ENCODE results near the gene NHERF1. TPM values are rescaled to one million over a fixed set of nuclear protein-coding genes. Genes with fewer than 3 reads are reported as not detected.

Gene NHERF1
- total and polyA plus RNA-seq, 2 donors (not counting 1 experiment from before 2014, with no cell fraction given), result 56.2 to 81.8 TPM

- peak overlapping the region; percentile 60 for H3K27ac Mint-ChIP-seq
- ChIA-PET POLR2A (interaction anchor here (0.7 to 2.6 kb wide), 7 partner anchors 9 to 123 kb away, joined by 3 to 27 read pairs (median 8); partner anchors contain the start of genes FDXR, NAT9 and RAB37), CTCF (interaction anchor here (1.1 to 7.7 kb wide), 14 partner anchors 9 to 115 kb away, joined by 3 to 57 read pairs (median 6); partner anchors contain the start of gene RAB37)
- H3K9me3 Mint-ChIP-seq (ENCODE audit: insufficient read depth), result no peaks in the 10 kb centered on the region
- Histone ChIP-seq H3K9me3 (ENCODE audit: control extremely low read depth in 1 of 3, control insufficient read depth in 2 of 3, insufficient read depth in 1 of 3, low read length in 2 of 3) (no peaks in the 10 kb centered on the region), H3K9ac (ENCODE audit: low read length) (peak overlapping the region; percentile 98), H3K36me3 (replicated peaks in 1 of 2; ENCODE audit: control extremely low read depth in 1 of 2, control insufficient read depth in 1 of 2, extremely low read depth in 1 of 2, insufficient read depth in 2 of 2, low read length in 1 of 2) (peaks cover 0 to 4% of the 10 kb centered on the region in 2 experiments), H3K27me3 (replicated peaks in 1 of 4; ENCODE audit: control extremely low read depth in 1 of 4, control insufficient read depth in 3 of 4, insufficient read depth in 4 of 4, low read length in 3 of 4) (no peaks in the 10 kb centered on the region), H3K79me2 (ENCODE audit: control insufficient read depth, insufficient read depth, low read length) (peaks cover 72% of the 10 kb centered on the region), H4K20me1 (ENCODE audit: control insufficient read depth, insufficient read depth, low read length, poor library complexity, severe bottlenecking) (peaks cover 59% of the 10 kb centered on the region), H3K27ac (ENCODE audit: low read length in 2 of 2) (no peak overlapping the region), H3K4me3 (ENCODE audit: control extremely low read depth in 1 of 5, extremely low read depth in 1 of 5, insufficient read depth in 1 of 5, low read depth in 2 of 5, low read length in 4 of 5) (peak overlapping the region; percentile 49 to 99 (median 90)), H2AFZ (ENCODE audit: insufficient read depth, low read depth, low read length, poor library complexity, severe bottlenecking) (peak overlapping the region; percentile 78), H3K4me1 (ENCODE audit: control insufficient read depth in 2 of 2, insufficient read depth in 2 of 2, low read length in 2 of 2) (peaks cover 41 to 55% of the 10 kb centered on the region in 2 donors), H3K4me2 (replicated peaks; ENCODE audit: low read depth, low read length, poor library complexity, severe bottlenecking) (peak overlapping the region; percentile 99)
- ATAC-seq (ENCODE audit: low read depth) (no peak), DNase-seq (no peak)
- WGBS (ENCODE audit: insufficient coverage), result 32% methylated on average over 6 of the region's 6 CpGs
- TF ChIP-seq, protein P1, sequence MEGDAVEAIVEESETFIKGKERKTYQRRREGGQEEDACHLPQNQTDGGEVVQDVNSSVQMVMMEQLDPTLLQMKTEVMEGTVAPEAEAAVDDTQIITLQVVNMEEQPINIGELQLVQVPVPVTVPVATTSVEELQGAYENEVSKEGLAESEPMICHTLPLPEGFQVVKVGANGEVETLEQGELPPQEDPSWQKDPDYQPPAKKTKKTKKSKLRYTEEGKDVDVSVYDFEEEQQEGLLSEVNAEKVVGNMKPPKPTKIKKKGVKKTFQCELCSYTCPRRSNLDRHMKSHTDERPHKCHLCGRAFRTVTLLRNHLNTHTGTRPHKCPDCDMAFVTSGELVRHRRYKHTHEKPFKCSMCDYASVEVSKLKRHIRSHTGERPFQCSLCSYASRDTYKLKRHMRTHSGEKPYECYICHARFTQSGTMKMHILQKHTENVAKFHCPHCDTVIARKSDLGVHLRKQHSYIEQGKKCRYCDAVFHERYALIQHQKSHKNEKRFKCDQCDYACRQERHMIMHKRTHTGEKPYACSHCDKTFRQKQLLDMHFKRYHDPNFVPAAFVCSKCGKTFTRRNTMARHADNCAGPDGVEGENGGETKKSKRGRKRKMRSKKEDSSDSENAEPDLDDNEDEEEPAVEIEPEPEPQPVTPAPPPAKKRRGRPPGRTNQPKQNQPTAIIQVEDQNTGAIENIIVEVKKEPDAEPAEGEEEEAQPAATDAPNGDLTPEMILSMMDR (IDR thresholded peaks at IDR 0.05), result no peak
- TF ChIP-seq EZH2 (IDR thresholded peaks at IDR 0.05; ENCODE audit: borderline replicate concordance, insufficient read depth, low read depth, low read length, poor library complexity, severe bottlenecking), result no peak
- peaks cover 59% of the 10 kb centered on the region for H3K4me1 Mint-ChIP-seq
- intact Hi-C loops (cut with micrococcal nuclease), result no loop called here
- no peaks in the 10 kb centered on the region for H3K27me3 Mint-ChIP-seq
- peak overlapping the region; percentile 91 for H3K4me3 Mint-ChIP-seq
Measured at GRCh38 chr17:74750039-74750326, 1.6 kb downstream of the NHERF1 start.

GRCh38 chr17:74750327-74751069, 2.1 kb downstream of the NHERF1 start:
- Histone ChIP-seq H3K4me3 (ENCODE audit: control extremely low read depth in 1 of 5, extremely low read depth in 1 of 5, insufficient read depth in 1 of 5, low read depth in 2 of 5, low read length in 4 of 5) (peak overlapping the region; percentile 49 to 99 (median 90)), H3K4me2 (replicated peaks; ENCODE audit: low read depth, low read length, poor library complexity, severe bottlenecking) (peak overlapping the region; percentile 99), H3K9me3 (ENCODE audit: control extremely low read depth in 1 of 3, control insufficient read depth in 2 of 3, insufficient read depth in 1 of 3, low read length in 2 of 3) (no peaks in the 10 kb centered on the region), H3K27me3 (replicated peaks in 1 of 4; ENCODE audit: control extremely low read depth in 1 of 4, control insufficient read depth in 3 of 4, insufficient read depth in 4 of 4, low read length in 3 of 4) (no peaks in the 10 kb centered on the region), H3K4me1 (ENCODE audit: control insufficient read depth in 2 of 2, insufficient read depth in 2 of 2, low read length in 2 of 2) (peaks cover 40 to 56% of the 10 kb centered on the region in 2 donors), H4K20me1 (ENCODE audit: control insufficient read depth, insufficient read depth, low read length, poor library complexity, severe bottlenecking) (peaks cover 64% of the 10 kb centered on the region), H3K9ac (ENCODE audit: low read length) (peak overlapping the region; percentile 98), H2AFZ (ENCODE audit: insufficient read depth, low read depth, low read length, poor library complexity, severe bottlenecking) (no peak overlapping the region), H3K36me3 (replicated peaks in 1 of 2; ENCODE audit: control extremely low read depth in 1 of 2, control insufficient read depth in 1 of 2, extremely low read depth in 1 of 2, insufficient read depth in 2 of 2, low read length in 1 of 2) (peaks cover 0 to 7% of the 10 kb centered on the region in 2 experiments), H3K27ac (ENCODE audit: low read length in 2 of 2) (no peak overlapping the region), H3K79me2 (ENCODE audit: control insufficient read depth, insufficient read depth, low read length) (peaks cover 77% of the 10 kb centered on the region)
- 44% methylated on average over 7 of the region's 13 CpGs for WGBS (ENCODE audit: insufficient coverage)
- TF ChIP-seq, protein P1 (IDR thresholded peaks at IDR 0.05), result no peak
- no peak for TF ChIP-seq EZH2 (IDR thresholded peaks at IDR 0.05; ENCODE audit: borderline replicate concordance, insufficient read depth, low read depth, low read length, poor library complexity, severe bottlenecking)
- Mint-ChIP-seq H3K27me3 (no peaks in the 10 kb centered on the region), H3K4me1 (peaks cover 63% of the 10 kb centered on the region), H3K4me3 (peak overlapping the region; percentile 91), H3K9me3 (ENCODE audit: insufficient read depth) (no peaks in the 10 kb centered on the region), H3K27ac (peak overlapping the region; percentile 63)
- CTCF ChIA-PET, result interaction anchor here (1.1 to 7.7 kb wide), 14 partner anchors 8 to 115 kb away, joined by 3 to 57 read pairs (median 6); partner anchors contain the start of gene RAB37
- DNase-seq, result no peak
- intact Hi-C loops (cut with micrococcal nuclease), result no loop called here
- ATAC-seq (ENCODE audit: low read depth), result no peak
- POLR2A ChIA-PET, result interaction anchor here (0.7 to 2.6 kb wide), 7 partner anchors 8 to 123 kb away, joined by 3 to 27 read pairs (median 8); partner anchors contain the start of genes FDXR, NAT9 and RAB37
